Astrocyte (in vitro differentiated cells and primary cell): ENCODE measurements around the gene HOXB7.

Experiments
- EZH2 ChIP-seq: IDR thresholded peaks from 2 replicates; pipeline ENCODE4 v1.6.1; 2012; ENCODE audit warnings: mild to moderate bottlenecking, low read length, inconsistent platforms; ENCODE audit not compliant: insufficient read depth
- TF ChIP-seq, protein P1 (sequence below): IDR thresholded peaks from 2 replicates; pipeline ENCODE4 v1.5.1; 2011; ENCODE audit warnings: low read depth, mild to moderate bottlenecking, inconsistent platforms, low read length, moderate library complexity; ENCODE audit not compliant: insufficient read depth

DNA sequence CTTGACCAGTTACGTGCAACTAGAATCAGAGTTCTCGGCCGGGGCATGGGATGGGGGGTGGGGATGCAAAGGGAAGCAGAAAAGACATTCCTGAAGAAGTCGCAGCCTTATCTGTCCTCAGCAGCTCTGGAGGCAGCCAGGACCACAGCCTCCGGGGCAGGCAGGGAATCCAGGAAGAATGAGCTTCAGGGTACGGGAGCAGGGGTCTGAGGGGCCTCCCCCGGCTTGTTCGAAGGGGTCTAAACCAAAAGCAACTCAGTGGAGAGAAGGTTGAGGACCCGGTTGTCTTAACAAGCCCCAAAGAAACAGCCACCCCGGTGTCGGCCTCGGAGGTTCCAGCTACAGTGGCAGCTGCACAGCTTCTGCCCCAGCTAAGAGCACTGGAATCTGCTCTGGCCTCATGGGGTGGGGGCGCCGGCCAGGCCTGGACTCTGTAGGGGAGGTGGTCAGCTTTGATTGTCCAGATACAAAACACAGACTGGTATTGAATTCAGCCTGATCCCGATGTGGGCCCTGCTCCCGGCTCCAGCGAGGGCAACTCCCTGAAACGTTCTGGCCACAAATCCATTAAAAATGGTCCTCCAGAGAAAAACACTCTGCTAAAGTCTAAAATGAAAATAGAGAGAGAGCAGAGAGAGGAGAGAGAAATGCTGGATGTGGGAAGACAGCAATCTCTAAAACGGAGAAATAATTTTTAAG is 40.3 kb downstream of the HOXB7 start:
- TF ChIP-seq, protein P1, sequence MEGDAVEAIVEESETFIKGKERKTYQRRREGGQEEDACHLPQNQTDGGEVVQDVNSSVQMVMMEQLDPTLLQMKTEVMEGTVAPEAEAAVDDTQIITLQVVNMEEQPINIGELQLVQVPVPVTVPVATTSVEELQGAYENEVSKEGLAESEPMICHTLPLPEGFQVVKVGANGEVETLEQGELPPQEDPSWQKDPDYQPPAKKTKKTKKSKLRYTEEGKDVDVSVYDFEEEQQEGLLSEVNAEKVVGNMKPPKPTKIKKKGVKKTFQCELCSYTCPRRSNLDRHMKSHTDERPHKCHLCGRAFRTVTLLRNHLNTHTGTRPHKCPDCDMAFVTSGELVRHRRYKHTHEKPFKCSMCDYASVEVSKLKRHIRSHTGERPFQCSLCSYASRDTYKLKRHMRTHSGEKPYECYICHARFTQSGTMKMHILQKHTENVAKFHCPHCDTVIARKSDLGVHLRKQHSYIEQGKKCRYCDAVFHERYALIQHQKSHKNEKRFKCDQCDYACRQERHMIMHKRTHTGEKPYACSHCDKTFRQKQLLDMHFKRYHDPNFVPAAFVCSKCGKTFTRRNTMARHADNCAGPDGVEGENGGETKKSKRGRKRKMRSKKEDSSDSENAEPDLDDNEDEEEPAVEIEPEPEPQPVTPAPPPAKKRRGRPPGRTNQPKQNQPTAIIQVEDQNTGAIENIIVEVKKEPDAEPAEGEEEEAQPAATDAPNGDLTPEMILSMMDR = no peak
- TF ChIP-seq EZH2 = peak; percentile 42
